Gastrocnemius medialis (tissue), 4 donors: ENCODE data around the gene CCR5. TPM values are rescaled to one million over a fixed set of nuclear protein-coding genes. Genes with fewer than 3 reads are reported as not detected.
"Not testable (repeated sequence)": the region's sequence is repeated elsewhere in the genome, so short reads cannot be mapped to it uniquely, and the experiment has no call there.

Experiments used
- ATAC-seq, 2 donors: fragments of 150-250 bp; one replicate each; pipeline ENCODE4 v1.9.1; 2016
- DNase-seq, 2 donors: peaks; one replicate each; pipeline ENCODE4 v3.0.0-alpha.2; 2019
- H3K27ac ChIP-seq, 4 donors: fragments of 200-600 bp; sonication (generic); 1 replicate in 1 of 4; 2 replicates in 3 of 4; pipeline ENCODE4 v1.5.1; 2016 to 2018; ENCODE audit warnings: mild to moderate bottlenecking in 2 of 4, moderate library complexity in 1 of 4
- H3K27me3 ChIP-seq, 3 donors: fragments of 200-600 bp; sonication (generic) in 2 of 3; 1 replicate in 1 of 3; 2 replicates in 2 of 3; pipeline versions ENCODE4 v1.5.1 to v1.6.0; 2016 to 2019; ENCODE audit warnings: mild to moderate bottlenecking in 1 of 3, moderate library complexity in 1 of 3
- H3K36me3 ChIP-seq, 2 donors: fragments of 200-600 bp; sonication (generic) in 1 of 2; one replicate each; pipeline ENCODE4 v1.5.1; 2017 to 2018
- H3K4me1 ChIP-seq, 2 donors: fragments of 200-600 bp; sonication (generic) in 1 of 2; one replicate each; pipeline ENCODE4 v1.5.1; 2016 to 2017; ENCODE audit warnings: mild to moderate bottlenecking in 2 of 2
- H3K4me3 ChIP-seq, 4 donors: fragments of 200-600 bp; sonication (generic) in 3 of 4; 1 replicate in 1 of 4; 2 replicates in 3 of 4; pipeline ENCODE4 v1.5.1; 2016 to 2019; ENCODE audit warnings: mild to moderate bottlenecking in 2 of 4
- H3K9me3 ChIP-seq, 3 donors: fragments of 200-600 bp; sonication (generic) in 2 of 3; 1 replicate in 1 of 3; 2 replicates in 2 of 3; pipeline ENCODE4 v1.5.1; 2016 to 2019
- CTCF ChIP-seq, 5 experiments: fragments of 450-650 bp in 3 of 5; fragments of 200-600 bp in 2 of 5; sonication (generic) in 2 of 5; IDR thresholded peaks in 4 of 5; conservative IDR thresholded peaks in 1 of 5; 1 replicate in 4 of 5; 2 replicates in 1 of 5; pipeline ENCODE4 v1.5.1; 2016 to 2019; ENCODE audit warnings: antibody characterized with exemption in 5 of 5, mild to moderate bottlenecking in 3 of 5, moderate library complexity in 3 of 5
- POLR2A ChIP-seq, 2 donors: fragments of 450-650 bp; IDR thresholded peaks; one replicate each; pipeline ENCODE4 v1.6.1; 2017; ENCODE audit warnings: antibody characterized with exemption in 2 of 2, mild to moderate bottlenecking in 2 of 2, moderate library complexity in 2 of 2
- in situ Hi-C, 4 donors: fragments of 200-750 bp; cut with MboI; loops; one replicate each; pipeline versions ENCODE4 v1.15.0 to v1.8.0; 2017; ENCODE audit warnings: low sequenced_read_pairs in 4 of 4
- intact Hi-C: fragments of 100-400 bp; cut with DNase I; formaldehyde crosslinking; loops from one replicate; pipeline ENCODE4 v1.15.1; 2023; ENCODE audit warnings: low total_unique reads
- total RNA-seq, 4 donors: library from RNA; depleted of rRNA; stranded (reverse); fragments of >200 nt; gene quantifications; one replicate each; pipeline versions ENCODE4 v1.1.0 to v1.2.3, GENCODE V29; 2016

CCR5 gene
- total RNA-seq, 4 donors from 2014 or later = 0.07 to 0.20 (median 0.10) TPM; not detected in 1

- peaks cover 17 to 19% of the 10 kb centered on the region in 2 donors for H3K4me1 ChIP-seq
- no peaks in the 10 kb centered on the region for H3K36me3 ChIP-seq
- intact Hi-C loops (loop anchor here (2.0 kb wide), 1 partner anchor 27 kb away; no protein-coding TSS in a partner anchor), in situ Hi-C loops (no loop called here)
- DNase-seq (no peak), ATAC-seq (no peak)
- no peaks in the 10 kb centered on the region for H3K9me3 ChIP-seq
- H3K27me3 ChIP-seq = no peaks in the 10 kb centered on the region
- no peak for TF ChIP-seq POLR2A (IDR thresholded peaks at IDR 0.05)
- TF ChIP-seq CTCF (IDR thresholded peaks at IDR 0.05 in 4 of 5, conservative IDR thresholded peaks at IDR 0.05 in 1 of 5) = no peak
- peak overlapping the region in 2 of 4 donors; percentile 71 to 76 for H3K27ac ChIP-seq
- no peak overlapping the region for H3K4me3 ChIP-seq
These were observed 10.9 kb downstream of the CCR5 start for GRCh38 chr3:46381625-46382024.

- Histone ChIP-seq H3K27me3 (no peaks in the 10 kb centered on the region), H3K27ac (no peak overlapping the region), H3K36me3 (no peaks in the 10 kb centered on the region), H3K4me3 (no peak overlapping the region), H3K4me1 (peaks cover 17 to 19% of the 10 kb centered on the region in 2 donors), H3K9me3 (no peaks in the 10 kb centered on the region)
- no peak for ATAC-seq
- no peak for TF ChIP-seq CTCF (IDR thresholded peaks at IDR 0.05 in 4 of 5, conservative IDR thresholded peaks at IDR 0.05 in 1 of 5)
- no peak for TF ChIP-seq POLR2A (IDR thresholded peaks at IDR 0.05)
- in situ Hi-C loops = no loop called here
- intact Hi-C loops = no loop called here
- no peak for DNase-seq
These were observed 12.6 kb downstream of the CCR5 start for GRCh38 chr3:46383211-46383950.

GRCh38 chr3:46383951-46384330 lies 13.2 kb downstream of the CCR5 start:
- DNase-seq (no peak), ATAC-seq (no peak)
- Histone ChIP-seq H3K27me3 (no peaks in the 10 kb centered on the region), H3K4me1 (peaks cover 17 to 19% of the 10 kb centered on the region in 2 donors), H3K36me3 (no peaks in the 10 kb centered on the region), H3K27ac (no peak overlapping the region), H3K4me3 (no peak overlapping the region), H3K9me3 (no peaks in the 10 kb centered on the region)
- TF ChIP-seq POLR2A (IDR thresholded peaks at IDR 0.05) (no peak), CTCF (IDR thresholded peaks at IDR 0.05 in 4 of 5, conservative IDR thresholded peaks at IDR 0.05 in 1 of 5) (no peak)
- in situ Hi-C loops = no loop called here
- intact Hi-C loops = no loop called here

GRCh38 chr3:46386205-46386604 lies 15.5 kb downstream of the CCR5 start:
- DNase-seq = no peak
- Histone ChIP-seq H3K4me1 (peaks cover 4 to 6% of the 10 kb centered on the region in 2 donors), H3K4me3 (no peak overlapping the region), H3K27ac (no peak overlapping the region), H3K27me3 (no peaks in the 10 kb centered on the region), H3K36me3 (no peaks in the 10 kb centered on the region), H3K9me3 (no peaks in the 10 kb centered on the region)
- in situ Hi-C loops = no loop called here
- intact Hi-C loops = no loop called here
- TF ChIP-seq CTCF (IDR thresholded peaks at IDR 0.05 in 4 of 5, conservative IDR thresholded peaks at IDR 0.05 in 1 of 5) = no peak
- TF ChIP-seq POLR2A (IDR thresholded peaks at IDR 0.05) = no peak
- ATAC-seq = no peak

- ATAC-seq, intact Hi-C loops, in situ Hi-C loops, H3K4me3 ChIP-seq, DNase-seq, H3K27me3 ChIP-seq, H3K36me3 ChIP-seq, H3K4me1 ChIP-seq, H3K27ac ChIP-seq, H3K9me3 ChIP-seq: not testable (repeated sequence)
These were observed 18.1 kb downstream of the CCR5 start for GRCh38 chr3:46388847-46389246.
